ENCODE results near the gene IL20.

- TF ChIP-seq GABPA (IDR thresholded peaks at IDR 0.05; ENCODE audit: borderline replicate concordance, insufficient read depth, low read length) (no peak), KDM1A (IDR thresholded peaks at IDR 0.05; ENCODE audit: borderline replicate concordance, low read length) (no peak), NRF1 (IDR thresholded peaks at IDR 0.05; ENCODE audit: low read depth, low read length) (no peak), YY1 (IDR thresholded peaks at IDR 0.05; ENCODE audit: low read depth, low read length) (no peak), EZH2 (IDR thresholded peaks at IDR 0.05; ENCODE audit: low read depth, low read length, severe bottlenecking) (no peak)
Measured at GRCh38 chr1:206904423-206905142, 39.2 kb downstream of the IL20 start.

Measured in H1 (cell line).